Kidney (tissue), 14 donors: ENCODE results near the gene SGCD. TPM values are rescaled to one million over a fixed set of nuclear protein-coding genes. Genes with fewer than 3 reads are reported as not detected.

Experiments used
- DNase-seq, 5 donors: peaks; one replicate each; pipeline ENCODE4 v3.0.0-alpha.2; 2013 to 2020
- FAIRE-seq: peaks from 2 replicates; lab custom pipeline; 2012; peaks lifted over from hg19 to GRCh38; lab: Jason Lieb, UNC
- H3K27ac ChIP-seq, 2 donors: one replicate each; pipeline ENCODE4 v1.7.0; 2013; ENCODE audit warnings: low read depth in 2 of 2, low read length in 2 of 2, inconsistent platforms in 1 of 2
- H3K27me3 ChIP-seq: one replicate; pipeline ENCODE4 v1.7.1; 2013; ENCODE audit warnings: low read length, inconsistent platforms; ENCODE audit not compliant: control insufficient read depth, insufficient read depth
- H3K36me3 ChIP-seq, 3 donors: one replicate each; pipeline versions ENCODE4 v1.7.0 to v1.7.1; 2013; ENCODE audit warnings: low read length in 3 of 3, control low read depth in 1 of 3, inconsistent platforms in 1 of 3; ENCODE audit not compliant: insufficient read depth in 3 of 3, control insufficient read depth in 2 of 3
- H3K4me1 ChIP-seq, 3 donors: one replicate each; pipeline versions ENCODE4 v1.7.0 to v1.7.1; 2013; ENCODE audit warnings: low read length in 3 of 3, inconsistent platforms in 1 of 3, low read depth in 1 of 3; ENCODE audit not compliant: control insufficient read depth in 2 of 3, insufficient read depth in 2 of 3
- H3K4me3 ChIP-seq, 3 donors: one replicate each; pipeline versions ENCODE4 v1.7.0 to v1.8.1; 2013; ENCODE audit warnings: low read length in 3 of 3, control low read depth in 1 of 3, inconsistent platforms in 1 of 3
- H3K9ac ChIP-seq, 3 donors: one replicate each; pipeline versions ENCODE4 v1.7.0 to v1.7.1; 2013; ENCODE audit warnings: low read length in 3 of 3, control low read depth in 1 of 3, inconsistent platforms in 1 of 3
- H3K9me3 ChIP-seq, 3 donors: one replicate each; pipeline versions ENCODE4 v1.7.0 to v1.7.1; 2013; ENCODE audit warnings: low read length in 3 of 3, control low read depth in 1 of 3, inconsistent platforms in 1 of 3; ENCODE audit not compliant: control insufficient read depth in 2 of 3, insufficient read depth in 1 of 3
- intact Hi-C: fragments of 100-400 bp; cut with DNase I; formaldehyde crosslinking; loops from one replicate; pipeline ENCODE4 v1.11.1; 2022
- polyA plus RNA-seq: library from polyadenylated mRNA; stranded (reverse); fragments of 350-450 nt; fragmentation: Illumina TruSeq; extraction: RNeasy Lipid Tissue Mini Kit (QIAGEN cat#74804); gene quantifications from one replicate; pipeline ENCODE4 v1.2.3, GENCODE V29; 2014; ENCODE audit warnings: low read depth, low replicate concordance; ENCODE audit not compliant: insufficient read depth
- total RNA-seq: library from RNA; stranded (reverse); fragmentation: NEBNext Ultra II Directional; extraction: Animal tissue kit (Norgen Biotek cat#: 25700); gene quantifications from one replicate; pipeline ENCODE4 v1.2.1, GENCODE V29; 2021
- TF ChIP-seq, protein P1 (sequence below): IDR thresholded peaks from 3 replicates; pipeline ENCODE4 v1.5.1; 2012; ENCODE audit warnings: mild to moderate bottlenecking, moderate library complexity, borderline replicate concordance; ENCODE audit not compliant: insufficient read depth; ENCODE audit errors: extremely low read depth
- donor health status: control.
- donor health status: control.
- donor health status: control.
- donor health status: control.
- donor health status: control.
- donor health status: DM: yes; HTN: yes; CAD: no.
- donor health status: Normal renal cell carcinoma (clear cell type).

SGCD gene
- total and polyA plus RNA-seq, 2 donors from 2014 or later: 0.99 to 2.7 TPM

DNA sequence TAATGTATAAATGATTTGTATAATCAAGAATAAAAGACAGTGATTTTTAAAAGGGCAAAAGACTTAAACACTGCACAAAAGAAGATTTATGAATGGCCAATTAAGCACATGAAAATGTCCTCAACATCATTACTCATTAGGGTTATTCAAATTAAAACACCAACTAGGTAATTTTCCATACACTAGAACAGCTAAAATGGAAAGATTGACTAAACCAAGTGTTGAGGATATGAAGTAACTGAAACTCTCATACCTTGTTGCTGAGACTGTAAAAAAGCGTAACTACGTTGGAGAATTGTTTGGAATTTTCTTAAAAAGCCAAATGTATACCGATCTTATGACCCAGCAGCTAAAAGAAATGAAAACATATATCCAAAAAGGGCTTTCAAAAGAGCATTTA is 144.9 kb downstream of the SGCD start:
- TF ChIP-seq, protein P1, sequence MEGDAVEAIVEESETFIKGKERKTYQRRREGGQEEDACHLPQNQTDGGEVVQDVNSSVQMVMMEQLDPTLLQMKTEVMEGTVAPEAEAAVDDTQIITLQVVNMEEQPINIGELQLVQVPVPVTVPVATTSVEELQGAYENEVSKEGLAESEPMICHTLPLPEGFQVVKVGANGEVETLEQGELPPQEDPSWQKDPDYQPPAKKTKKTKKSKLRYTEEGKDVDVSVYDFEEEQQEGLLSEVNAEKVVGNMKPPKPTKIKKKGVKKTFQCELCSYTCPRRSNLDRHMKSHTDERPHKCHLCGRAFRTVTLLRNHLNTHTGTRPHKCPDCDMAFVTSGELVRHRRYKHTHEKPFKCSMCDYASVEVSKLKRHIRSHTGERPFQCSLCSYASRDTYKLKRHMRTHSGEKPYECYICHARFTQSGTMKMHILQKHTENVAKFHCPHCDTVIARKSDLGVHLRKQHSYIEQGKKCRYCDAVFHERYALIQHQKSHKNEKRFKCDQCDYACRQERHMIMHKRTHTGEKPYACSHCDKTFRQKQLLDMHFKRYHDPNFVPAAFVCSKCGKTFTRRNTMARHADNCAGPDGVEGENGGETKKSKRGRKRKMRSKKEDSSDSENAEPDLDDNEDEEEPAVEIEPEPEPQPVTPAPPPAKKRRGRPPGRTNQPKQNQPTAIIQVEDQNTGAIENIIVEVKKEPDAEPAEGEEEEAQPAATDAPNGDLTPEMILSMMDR: no peak
- no peaks in the 10 kb centered on the region for H3K36me3 ChIP-seq
- DNase-seq: no peak
- no peak for FAIRE-seq
- intact Hi-C loops: no loop called here
- H3K9me3 ChIP-seq: no peaks in the 10 kb centered on the region
- no peaks in the 10 kb centered on the region for H3K27me3 ChIP-seq
- H3K27ac ChIP-seq: no peak overlapping the region
- H3K9ac ChIP-seq: no peak overlapping the region
- no peak overlapping the region for H3K4me3 ChIP-seq
- peaks cover 0 to 3% (median 0%) of the 10 kb centered on the region in 3 donors for H3K4me1 ChIP-seq

DNA sequence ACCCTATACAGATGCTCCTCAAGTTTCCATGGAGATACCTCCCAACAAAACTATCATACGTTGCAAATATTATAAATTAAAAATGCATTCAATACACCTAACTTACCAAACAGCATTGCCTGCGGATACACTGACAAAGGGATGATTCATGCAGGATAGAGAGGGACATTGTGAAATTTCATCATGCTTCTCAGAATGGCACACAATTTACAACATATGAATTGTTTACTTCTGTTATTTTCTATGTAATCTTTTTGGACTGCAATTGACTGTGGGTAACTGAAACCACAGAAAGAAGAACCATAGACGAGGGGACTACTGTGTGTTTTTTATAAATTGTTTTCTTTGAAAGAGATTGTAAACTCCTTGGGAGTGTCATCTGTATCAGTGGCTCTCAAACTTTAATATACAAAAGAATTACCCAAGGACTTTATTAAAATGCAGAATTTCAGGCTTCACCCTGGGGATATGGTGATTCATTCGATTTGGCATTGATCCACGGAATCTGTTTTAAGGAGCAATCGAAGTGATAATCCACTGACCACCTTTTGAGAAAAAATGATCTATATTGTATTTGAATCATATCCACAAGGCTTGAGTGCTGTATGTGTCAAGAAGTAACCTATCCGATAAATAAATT is 146.4 kb downstream of the SGCD start:
- FAIRE-seq (no peak), DNase-seq (no peak)
- no peaks in the 10 kb centered on the region for H3K36me3 ChIP-seq
- TF ChIP-seq, protein P1: no peak
- H3K9me3 ChIP-seq: no peaks in the 10 kb centered on the region
- H3K4me1 ChIP-seq: peaks cover 0 to 3% (median 0%) of the 10 kb centered on the region in 3 donors
- H3K27me3 ChIP-seq: no peaks in the 10 kb centered on the region
- H3K4me3 ChIP-seq: no peak overlapping the region
- no peak overlapping the region for H3K27ac ChIP-seq
- intact Hi-C loops: no loop called here
- no peak overlapping the region for H3K9ac ChIP-seq

DNA sequence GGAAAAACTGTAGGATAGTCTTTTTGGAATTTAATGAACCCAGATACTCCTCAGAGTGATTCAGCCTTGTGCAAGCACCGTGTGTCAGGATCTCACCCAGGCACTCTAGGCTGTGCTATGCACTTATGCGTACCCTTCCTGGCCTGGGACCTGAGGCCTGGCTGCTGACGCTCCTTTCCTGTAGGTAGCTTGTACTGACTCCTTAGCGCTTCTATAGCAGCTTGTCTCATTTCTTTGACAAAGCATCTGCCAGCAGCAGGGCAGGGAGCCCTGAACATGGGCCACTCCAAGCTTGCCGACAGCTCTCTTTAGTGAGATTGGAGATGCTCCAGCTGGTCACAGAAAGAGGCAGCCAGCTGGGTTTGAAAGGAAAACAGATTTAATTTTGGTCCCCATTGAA is 147.3 kb downstream of the SGCD start:
- Histone ChIP-seq H3K9ac (no peak overlapping the region), H3K4me3 (no peak overlapping the region), H3K27me3 (no peaks in the 10 kb centered on the region), H3K36me3 (no peaks in the 10 kb centered on the region), H3K9me3 (no peaks in the 10 kb centered on the region), H3K27ac (no peak overlapping the region), H3K4me1 (peaks cover 0 to 3% (median 0%) of the 10 kb centered on the region in 3 donors)
- DNase-seq (peak in 3 of 5 donors; percentile 40 to 73 (median 52)), FAIRE-seq (no peak)
- TF ChIP-seq, protein P1: no peak
- intact Hi-C loops: no loop called here
